AG09309 (cell line): Measurements from ENCODE around the gene TMEM132E.

ENCODE experiments used
- DNase-seq: peaks from one replicate; pipeline ENCODE4 v3.0.0-alpha.2; 2010; ENCODE audit warnings: low read depth
- H3K4me3 ChIP-seq: 2 replicates; pipeline ENCODE4 v1.5.1; 2011; ENCODE audit warnings: mild to moderate bottlenecking, low read depth, low read length, moderate library complexity; ENCODE audit not compliant: control insufficient read depth
- CTCF ChIP-seq: IDR thresholded peaks from 2 replicates; pipeline ENCODE4 v1.5.1; 2011; ENCODE audit warnings: mild to moderate bottlenecking, low read depth, low read length, inconsistent platforms; ENCODE audit not compliant: insufficient read depth, control insufficient read depth; ENCODE audit errors: missing control alignments

TMEM132E gene

GRCh38 chr17:34623856-34624766 lies 44.7 kb downstream of the TMEM132E start:
- no peak overlapping the region for H3K4me3 ChIP-seq
- TF ChIP-seq CTCF = no peak
- DNase-seq = no peak

GRCh38 chr17:34624767-34625383 lies 45.5 kb downstream of the TMEM132E start:
- no peak for DNase-seq
- no peak overlapping the region for H3K4me3 ChIP-seq
- TF ChIP-seq CTCF = no peak

- DNase-seq = no peak
- no peak overlapping the region for H3K4me3 ChIP-seq
- TF ChIP-seq CTCF = no peak
Observed at GRCh38 chr17:34626121-34626681, 46.8 kb downstream of the TMEM132E start.

GRCh38 chr17:34628879-34629278 lies 49.5 kb downstream of the TMEM132E start:
- H3K4me3 ChIP-seq = no peak overlapping the region
- no peak for DNase-seq
- TF ChIP-seq CTCF = no peak

- H3K4me3 ChIP-seq = no peak overlapping the region
- no peak for TF ChIP-seq CTCF
- no peak for DNase-seq
Observed at GRCh38 chr17:34633351-34633750, 54.0 kb downstream of the TMEM132E start.

GRCh38 chr17:34633760-34634159 lies 54.4 kb downstream of the TMEM132E start:
- no peak overlapping the region for H3K4me3 ChIP-seq
- DNase-seq = no peak
- no peak for TF ChIP-seq CTCF
